A673 (cell line): ENCODE measurements around the gene ADARB2.

Source experiments
- CTCF ChIP-seq: fragments of 300-800, 200-600 bp; sonication (generic); conservative IDR thresholded peaks from 2 replicates; pipeline ENCODE4 v1.5.1; 2017; ENCODE audit warnings: low read depth, mild to moderate bottlenecking, antibody characterized with exemption, low read length, moderate library complexity, mixed read lengths
- EZH2 ChIP-seq: fragments of 200-600 bp; sonication (generic); IDR thresholded peaks from 2 replicates; pipeline ENCODE4 v1.6.1; 2017; ENCODE audit warnings: borderline replicate concordance, low read depth, mild to moderate bottlenecking, mixed read lengths, antibody characterized with exemption, low read length; ENCODE audit not compliant: poor library complexity, severe bottlenecking

- TF ChIP-seq CTCF (no peak), EZH2 (no peak)
These were observed 574.7 kb downstream of the ADARB2 start for GRCh38 chr10:1162481-1163203.
